SK-N-SH (cell line): ENCODE measurements around the gene WRAP73. TPM values are rescaled to one million over a fixed set of nuclear protein-coding genes. Genes with fewer than 3 reads are reported as not detected.

ENCODE experiments used
- CTCF ChIA-PET: fragments of 300-600, 350-600 bp; formaldehyde crosslinking; extraction: SDS; loops from one replicate; lab custom pipeline; 2021; lab: Yijun Ruan, JAX
- POLR2A ChIA-PET: fragments of 350-600 bp; sonication (Branson Sonifier 250); formaldehyde crosslinking; extraction: SDS; loops from one replicate; lab custom pipeline; 2020; ENCODE audit warnings: antibody characterized with exemption, inconsistent platforms; lab: Yijun Ruan, JAX
- DNase-seq: peaks from one replicate; pipeline ENCODE4 v3.0.0; 2012
- H2AFZ ChIP-seq: fragments of 200-600 bp; sonication (generic); 2 replicates; pipeline ENCODE4 v1.8.1; 2016; ENCODE audit warnings: antibody characterized with exemption, mild to moderate bottlenecking, low read depth
- H3F3A ChIP-seq: fragments of 200-600 bp; sonication (generic); replicated peaks from 2 replicates; pipeline ENCODE3; 2016; ENCODE audit warnings: antibody characterized with exemption, mild to moderate bottlenecking; ENCODE audit not compliant: insufficient read depth
- H3K27ac ChIP-seq, 2 experiments: fragments of 200-500 bp in 1 of 2; fragments of 200-600 bp in 1 of 2; sonication (Bioruptor generic) in 1 of 2; sonication (generic), shearing (Covaris generic) in 1 of 2; 2 replicates each; pipeline versions ENCODE4 v1.5.1 to v1.6.1; 2014 to 2016; ENCODE audit warnings: low read depth in 2 of 2, inconsistent platforms in 1 of 2, low read length in 1 of 2, mild to moderate bottlenecking in 1 of 2, mixed read lengths in 1 of 2
- H3K27me3 ChIP-seq: fragments of 200-600 bp; sonication (generic), shearing (Covaris generic); 2 replicates; pipeline ENCODE4 v1.6.1; 2016; ENCODE audit warnings: mixed run types; ENCODE audit not compliant: insufficient read depth
- H3K36me3 ChIP-seq, 2 experiments: fragments of 200-500 bp in 1 of 2; fragments of 200-600 bp in 1 of 2; sonication (Bioruptor generic) in 1 of 2; sonication (generic) in 1 of 2; replicated peaks in 1 of 2; 2 replicates each; pipeline versions ENCODE3 to v1.5.1; 2014 to 2016; ENCODE audit warnings: low read length in 1 of 2, mild to moderate bottlenecking in 1 of 2; ENCODE audit not compliant: insufficient read depth in 2 of 2, control insufficient read depth in 1 of 2
- H3K4me1 ChIP-seq, 2 experiments: fragments of 200-500 bp in 1 of 2; fragments of 200-600 bp in 1 of 2; sonication (Bioruptor generic) in 1 of 2; sonication (generic), shearing (Covaris generic) in 1 of 2; 2 replicates each; pipeline versions ENCODE4 v1.5.1 to v1.6.1; 2014 to 2016; ENCODE audit warnings: low read depth in 1 of 2, low read length in 1 of 2, mixed run types in 1 of 2; ENCODE audit not compliant: insufficient read depth in 2 of 2, control insufficient read depth in 1 of 2
- H3K4me2 ChIP-seq: fragments of 200-600 bp; sonication (generic), shearing (Covaris generic); 2 replicates; pipeline ENCODE4 v1.6.1; 2017; ENCODE audit warnings: mixed run types
- H3K4me3 ChIP-seq, 2 experiments: fragments of 200-500 bp in 1 of 2; fragments of 200-600 bp in 1 of 2; sonication (Bioruptor generic) in 1 of 2; sonication (generic), shearing (Covaris generic) in 1 of 2; 2 replicates each; pipeline versions ENCODE4 v1.5.1 to v1.8.1; 2014 to 2016; ENCODE audit warnings: low read depth in 2 of 2, inconsistent platforms in 1 of 2, low read length in 1 of 2, mild to moderate bottlenecking in 1 of 2, mixed read lengths in 1 of 2, moderate library complexity in 1 of 2
- H3K79me2 ChIP-seq: fragments of 200-600 bp; sonication (generic); 2 replicates; pipeline ENCODE4 v1.8.1; 2017; ENCODE audit warnings: mild to moderate bottlenecking; ENCODE audit not compliant: insufficient read depth
- H3K9ac ChIP-seq: fragments of 200-600 bp; sonication (generic); 2 replicates; pipeline ENCODE4 v1.6.1; 2017; ENCODE audit warnings: mixed run types
- H3K9me2 ChIP-seq: fragments of 200-600 bp; sonication (generic); 2 replicates; pipeline ENCODE4 v1.6.1; 2017; ENCODE audit warnings: mixed run types
- H3K9me3 ChIP-seq: fragments of 200-600 bp; sonication (generic); 2 replicates; pipeline ENCODE4 v1.6.1; 2017; ENCODE audit warnings: mixed run types, mild to moderate bottlenecking, moderate library complexity
- H4K20me1 ChIP-seq: fragments of 200-600 bp; sonication (generic); 2 replicates; pipeline ENCODE4 v1.6.1; 2017; ENCODE audit warnings: mild to moderate bottlenecking, mixed run types; ENCODE audit not compliant: insufficient read depth
- FOSL2 ChIP-seq: IDR thresholded peaks from 2 replicates; pipeline ENCODE4 v1.4.0; 2012; ENCODE audit warnings: low read depth, mild to moderate bottlenecking, moderate library complexity, borderline replicate concordance
- FOXJ3 ChIP-seq: sonication (generic); formaldehyde crosslinking; IDR thresholded peaks from 2 replicates; pipeline ENCODE4 v1.5.1; 2020; ENCODE audit warnings: mild to moderate bottlenecking, missing genetic modification reagents
- GABPA ChIP-seq: IDR thresholded peaks from 2 replicates; pipeline ENCODE4 v1.4.0; 2012; ENCODE audit warnings: low read depth, mild to moderate bottlenecking
- MAX ChIP-seq: IDR thresholded peaks from 2 replicates; pipeline ENCODE4 v1.4.0; 2012; ENCODE audit warnings: low read depth
- POLR2AphosphoS5 ChIP-seq: IDR thresholded peaks from 2 replicates; pipeline ENCODE4 v1.6.1; 2012; ENCODE audit warnings: low read depth, low read length
- RCOR1 ChIP-seq: fragments of 150-350 bp; IDR thresholded peaks from 2 replicates; pipeline ENCODE4 v1.6.1; 2017; ENCODE audit warnings: antibody characterized with exemption, low read length
- SIN3A ChIP-seq: IDR thresholded peaks from 2 replicates; pipeline ENCODE4 v1.6.1; 2012; ENCODE audit warnings: low read depth, mild to moderate bottlenecking, low read length, moderate library complexity, borderline replicate concordance
- SMC3 ChIP-seq: IDR thresholded peaks from 2 replicates; pipeline ENCODE4 v1.6.1; 2012; ENCODE audit warnings: low read depth, low read length, improper control_type of control experiment
- TCF12 ChIP-seq: IDR thresholded peaks from 2 replicates; pipeline ENCODE4 v1.4.0; 2012
- TEAD4 ChIP-seq: IDR thresholded peaks from 2 replicates; pipeline ENCODE4 v1.4.0; 2012; ENCODE audit warnings: mild to moderate bottlenecking, borderline replicate concordance; ENCODE audit not compliant: insufficient read depth
- USF2 ChIP-seq: fragments of 150-350 bp; IDR thresholded peaks from 2 replicates; pipeline ENCODE4 v1.6.1; 2017; ENCODE audit warnings: antibody characterized with exemption, low read length, low read depth, borderline replicate concordance
- YY1 ChIP-seq: IDR thresholded peaks from 2 replicates; pipeline ENCODE4 v1.4.0; 2012; ENCODE audit warnings: low read depth, mild to moderate bottlenecking
- ZBTB33 ChIP-seq: IDR thresholded peaks from 2 replicates; pipeline ENCODE4 v1.4.0; 2012; ENCODE audit warnings: low read depth, borderline replicate concordance
- WGBS: methylation state at CpG from one replicate; pipeline ENCODE4 v1.1.6; 2017; ENCODE audit warnings: low lambda C conversion rate; 5-methylcytosine and 5-hydroxymethylcytosine counted together
- polyA plus RNA-seq, 3 experiments: library from polyadenylated mRNA; depleted of rRNA; stranded (reverse); fragments of >200 nt; gene quantifications; 2 replicates each; pipeline ENCODE4 v1.2.3, GENCODE V29; 2012
- TF ChIP-seq, protein P1 (sequence below): fragments of 200-600 bp; sonication (generic); IDR thresholded peaks from 2 replicates; pipeline ENCODE4 v1.6.1; 2017; ENCODE audit warnings: antibody characterized with exemption, mild to moderate bottlenecking, moderate library complexity

WRAP73 gene
- polyA plus RNA-seq, 1 of the 3 experiments (the other 2 are of a cell fraction), result 61.9 TPM

- TF ChIP-seq SMC3, result no peak
- no peak for TF ChIP-seq TEAD4
- TF ChIP-seq, protein P1, sequence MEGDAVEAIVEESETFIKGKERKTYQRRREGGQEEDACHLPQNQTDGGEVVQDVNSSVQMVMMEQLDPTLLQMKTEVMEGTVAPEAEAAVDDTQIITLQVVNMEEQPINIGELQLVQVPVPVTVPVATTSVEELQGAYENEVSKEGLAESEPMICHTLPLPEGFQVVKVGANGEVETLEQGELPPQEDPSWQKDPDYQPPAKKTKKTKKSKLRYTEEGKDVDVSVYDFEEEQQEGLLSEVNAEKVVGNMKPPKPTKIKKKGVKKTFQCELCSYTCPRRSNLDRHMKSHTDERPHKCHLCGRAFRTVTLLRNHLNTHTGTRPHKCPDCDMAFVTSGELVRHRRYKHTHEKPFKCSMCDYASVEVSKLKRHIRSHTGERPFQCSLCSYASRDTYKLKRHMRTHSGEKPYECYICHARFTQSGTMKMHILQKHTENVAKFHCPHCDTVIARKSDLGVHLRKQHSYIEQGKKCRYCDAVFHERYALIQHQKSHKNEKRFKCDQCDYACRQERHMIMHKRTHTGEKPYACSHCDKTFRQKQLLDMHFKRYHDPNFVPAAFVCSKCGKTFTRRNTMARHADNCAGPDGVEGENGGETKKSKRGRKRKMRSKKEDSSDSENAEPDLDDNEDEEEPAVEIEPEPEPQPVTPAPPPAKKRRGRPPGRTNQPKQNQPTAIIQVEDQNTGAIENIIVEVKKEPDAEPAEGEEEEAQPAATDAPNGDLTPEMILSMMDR, result no peak
- no peak for TF ChIP-seq FOXJ3 (CRISPR knock-in tag)
- no peak for TF ChIP-seq YY1
- TF ChIP-seq GABPA, result no peak
- no peak for TF ChIP-seq FOSL2
- TF ChIP-seq MAX, result no peak
Measured at GRCh38 chr1:3679799-3680453, 30.0 kb upstream of the WRAP73 start (continued).

GRCh38 chr1:3679098-3679555, 29.2 kb upstream of the WRAP73 start:
- CTCF ChIA-PET, result interaction anchor here (2.6 kb wide), 1 partner anchor 46 kb away, joined by 8 read pairs; no protein-coding TSS in a partner anchor
- Histone ChIP-seq H3K27ac (no peak overlapping the region), H3K4me2 (no peak overlapping the region)

More at GRCh38 chr1:3679098-3679555, 29.2 kb upstream of the WRAP73 start:
- H2AFZ ChIP-seq, result no peak overlapping the region
- no peak overlapping the region for H3K4me3 ChIP-seq
- WGBS, result 95% methylated on average over 11 of the region's 18 CpGs
- no peaks in the 10 kb centered on the region for H3K36me3 ChIP-seq
- no peaks in the 10 kb centered on the region for H3K9me2 ChIP-seq
- TF ChIP-seq GABPA (no peak), USF2 (no peak), YY1 (no peak), SMC3 (no peak), RCOR1 (no peak), SIN3A (no peak), TCF12 (no peak), POLR2AphosphoS5 (no peak), ZBTB33 (no peak)
- TF ChIP-seq, protein P1, result no peak
- H3K4me1 ChIP-seq, result no peaks in the 10 kb centered on the region; a peak in 1 of 4 replicates
- H3F3A ChIP-seq, result no peaks in the 10 kb centered on the region
- H3K27me3 ChIP-seq, result no peaks in the 10 kb centered on the region
- no peaks in the 10 kb centered on the region for H4K20me1 ChIP-seq
- H3K9me3 ChIP-seq, result no peaks in the 10 kb centered on the region
- no peak for DNase-seq
- POLR2A ChIA-PET, result no interaction called here
- no peaks in the 10 kb centered on the region for H3K79me2 ChIP-seq
- H3K9ac ChIP-seq, result no peak overlapping the region
